HepG2 (cell line): ENCODE data around the gene TBCD. TPM values are rescaled to one million over a fixed set of nuclear protein-coding genes. Genes with fewer than 3 reads are reported as not detected.
A peak's percentile ranks its signal among the peaks of the same experiment; 100 is the strongest.

Source experiments
- ATF4 ChIP-seq, 2 experiments: fragments of 450-650 bp in 1 of 2; sonication (generic) in 1 of 2; formaldehyde crosslinking; IDR thresholded peaks; 2 replicates each; pipeline versions ENCODE4 v1.5.0 to v1.8.0; 2020 to 2022; ENCODE audit warnings: mild to moderate bottlenecking in 1 of 2, missing genetic modification reagents in 1 of 2
- GMEB1 ChIP-seq: sonication (generic); formaldehyde crosslinking; IDR thresholded peaks from 2 replicates; pipeline ENCODE4 v1.5.1; 2020; ENCODE audit warnings: missing genetic modification reagents, mild to moderate bottlenecking, borderline replicate concordance
- HIC2 ChIP-seq: sonication (generic); formaldehyde crosslinking; IDR thresholded peaks from 2 replicates; pipeline ENCODE4 v1.9.0; 2022; ENCODE audit warnings: low read depth, missing genetic modification reagents
- HNF1A ChIP-seq, 2 experiments: sonication (generic) in 1 of 2; formaldehyde crosslinking in 1 of 2; IDR thresholded peaks; 2 replicates each; pipeline versions ENCODE4 v1.4.0 to v1.6.1; 2016 to 2020; ENCODE audit warnings: borderline replicate concordance in 1 of 2, low read depth in 1 of 2, mild to moderate bottlenecking in 1 of 2, missing genetic modification reagents in 1 of 2
- HNF4G ChIP-seq, 2 experiments: sonication (generic) in 1 of 2; formaldehyde crosslinking in 1 of 2; IDR thresholded peaks; 2 replicates each; pipeline versions ENCODE4 v1.4.0 to v1.6.1; 2011 to 2020; ENCODE audit warnings: borderline replicate concordance in 2 of 2, low read depth in 2 of 2, mild to moderate bottlenecking in 2 of 2, low read length in 1 of 2, missing genetic modification reagents in 1 of 2, moderate library complexity in 1 of 2
- RARG ChIP-seq: sonication (generic); formaldehyde crosslinking; IDR thresholded peaks from 2 replicates; pipeline ENCODE4 v1.4.0; 2020; ENCODE audit warnings: low read depth, mild to moderate bottlenecking, missing genetic modification reagents
- ZNF234 ChIP-seq: sonication (generic); formaldehyde crosslinking; conservative IDR thresholded peaks from 2 replicates; pipeline ENCODE4 v1.5.1; 2020; ENCODE audit warnings: mild to moderate bottlenecking, missing genetic modification reagents
- ZNF710 ChIP-seq: sonication (generic); formaldehyde crosslinking; IDR thresholded peaks from 2 replicates; pipeline ENCODE4 v1.5.0; 2020; ENCODE audit warnings: mild to moderate bottlenecking, missing genetic modification reagents, borderline replicate concordance
- ZXDC ChIP-seq: sonication (generic); formaldehyde crosslinking; IDR thresholded peaks from 2 replicates; pipeline ENCODE4 v1.5.0; 2020; ENCODE audit warnings: mild to moderate bottlenecking, missing genetic modification reagents
- polyA plus RNA-seq, 8 experiments: library from polyadenylated mRNA; depleted of rRNA in 3 of 8; stranded (reverse) in 7 of 8; unstranded in 1 of 8; fragments of >200 nt; fragmentation: Illumina TruSeq in 4 of 8; extraction: Trizol in 4 of 8; gene quantifications; 2 replicates each; pipeline versions ENCODE4 v1.2.1 to v1.2.3, GENCODE V29; 2011 to 2016; ENCODE audit warnings: low read depth in 4 of 8, missing spikeins in 1 of 8, mixed read lengths in 1 of 8; ENCODE audit not compliant: insufficient read depth in 1 of 8
- total RNA-seq, 5 experiments: library from RNA; depleted of rRNA; stranded (reverse); fragments of >200 nt; fragmentation: Illumina TruSeq; extraction: Trizol; gene quantifications; 2 replicates each; pipeline ENCODE4 v1.2.3, GENCODE V29; 2016; ENCODE audit warnings: low read depth in 1 of 5

Gene TBCD
- total and polyA plus RNA-seq, 2 of the 13 experiments (the other 11 are each of a cell fraction or from before 2014, with no cell fraction given), result 33.9 to 54.8 TPM

GRCh38 chr17:82881900-82882714 lies 130.2 kb downstream of the TBCD start (continued):
- TF ChIP-seq ZNF234 (CRISPR knock-in tag), result no peak
- no peak for TF ChIP-seq ATF4 (CRISPR knock-in tag; IDR thresholded peaks at IDR 0.05)
- TF ChIP-seq GMEB1 (CRISPR knock-in tag), result 0 out of 2 replicates have a peak, but pooled peaks have one; percentile 16
- no peak for TF ChIP-seq RARG (CRISPR knock-in tag)
- TF ChIP-seq ZXDC, result no peak
- peak; percentile 54; the same call in 1 of the 2 replicates for TF ChIP-seq ZNF710 (CRISPR knock-in tag)
- peak; percentile 57; the same call in 1 of the 2 replicates for TF ChIP-seq HIC2
- peak; percentile 85; the same call in 1 of the 2 replicates for TF ChIP-seq HNF4G (IDR thresholded peaks at IDR 0.05; ENCODE audit: borderline replicate concordance, low read depth, low read length)
- no peak; the same call in 1 of the 2 replicates for TF ChIP-seq HNF4G (CRISPR knock-in tag; IDR thresholded peaks at IDR 0.05; ENCODE audit: borderline replicate concordance, low read depth)
- no peak for TF ChIP-seq HNF1A (IDR thresholded peaks at IDR 0.05; ENCODE audit: low read depth)
- TF ChIP-seq HNF1A (CRISPR knock-in tag; IDR thresholded peaks at IDR 0.05; ENCODE audit: borderline replicate concordance), result peak; percentile 20; the same call in 1 of the 2 replicates
